GM10266 (cell line): ENCODE results near the gene BRD9.
"Not testable (repeated sequence)": the region's sequence is repeated elsewhere in the genome, so short reads cannot be mapped to it uniquely, and the experiment has no call there.

Experiments
- DNase-seq: peaks from one replicate; pipeline ENCODE4 v3.0.0; 2012; ENCODE audit errors: extremely low spot score
- CTCF ChIP-seq: IDR thresholded peaks from 2 replicates; pipeline ENCODE4 v1.5.1; 2012; ENCODE audit warnings: mild to moderate bottlenecking, low read depth; ENCODE audit not compliant: control insufficient read depth, insufficient read depth; ENCODE audit errors: missing control alignments

The BRD9 gene

GRCh38 chr5:885127-885442 is 7.5 kb downstream of the BRD9 start:
- TF ChIP-seq CTCF = no peak
- DNase-seq = no peak

GRCh38 chr5:884345-885126 is 8.1 kb downstream of the BRD9 start:
- no peak for DNase-seq
- no peak for TF ChIP-seq CTCF

- no peak for TF ChIP-seq CTCF
These were observed 9.0 kb downstream of the BRD9 start for GRCh38 chr5:883475-884181.

GRCh38 chr5:882253-883183 is 10.1 kb downstream of the BRD9 start:
- TF ChIP-seq CTCF = no peak
- no peak for DNase-seq

More at GRCh38 chr5:883475-884181, 9.0 kb downstream of the BRD9 start:
- DNase-seq = no peak

GRCh38 chr5:881551-881935 is 11.1 kb downstream of the BRD9 start:
- no peak for TF ChIP-seq CTCF
- DNase-seq = no peak

GRCh38 chr5:880816-881550 is 11.6 kb downstream of the BRD9 start:
- no peak for TF ChIP-seq CTCF
- DNase-seq = no peak

GRCh38 chr5:878677-879076 is 13.9 kb downstream of the BRD9 start:
- DNase-seq = not testable (repeated sequence)
